Heart left ventricle (tissue), 13 donors: ENCODE results near the gene SAA2.
"Not testable (repeated sequence)": the region's sequence is repeated elsewhere in the genome, so short reads cannot be mapped to it uniquely, and the experiment has no call there.

Experiments
- CTCF ChIP-seq, 12 donors: fragments of 200-600 bp; sonication (generic) in 4 of 12; IDR thresholded peaks; one replicate each; pipeline versions ENCODE4 v1.5.0 to v1.8.0; 2018 to 2022; ENCODE audit warnings: antibody characterized with exemption in 12 of 12, mild to moderate bottlenecking in 5 of 12
- POLR2A ChIP-seq, 2 donors: fragments of 450-650 bp; IDR thresholded peaks; one replicate each; pipeline ENCODE4 v1.6.1; 2017; ENCODE audit warnings: antibody characterized with exemption in 2 of 2, mild to moderate bottlenecking in 2 of 2, moderate library complexity in 2 of 2
- donor health status: ischemic (EF 13 %, LVEDD 7.1; RV severe dilation, severe dysfunction).
- donor health status: DM: no; HTN: yes; CAD: no.
- donor health status: DM: no; HTN: no; CAD: no.
- donor health status: ischemic (EF 25% LVEDD 6.9; RV normal size, moderate dysfunction).
- donor health status: ischemic (EF 25% LVEDD 5.7; RV mildly dilated, moderate dysfunction).
- donor health status: ischemic (EF 35%, LVEDD 5.7; RV mildly dilated, moderate dysfunction).
- donor health status: nonischemic (EF 11% LVEDD 7.7; RV severe dilation, severe dysfunction).
- donor health status: DM: yes; HTN: yes; CAD: no.
- donor health status: PGD.
- donor health status: ischemic (EF 29% LVEDD 5.4; RV normal size, mild dysfunction).
- donor health status: nonischemic (EF 23%, LVEDD 6.1; RV moderate dilation, normal function).

- not testable (repeated sequence) for TF ChIP-seq CTCF, POLR2A (IDR thresholded peaks at IDR 0.05)
Measured at GRCh38 chr11:18247191-18247581, 1.3 kb downstream of the SAA2 start.
